ENCODE data around the gene SMOC1. TPM values are rescaled to one million over a fixed set of nuclear protein-coding genes. Genes with fewer than 3 reads are reported as not detected.

The SMOC1 gene
- total and polyA plus RNA-seq, 9 of the 15 experiments (the other 6 are each of a cell fraction or from before 2014, with no cell fraction given): 0.04 TPM; not detected in 8

DNA sequence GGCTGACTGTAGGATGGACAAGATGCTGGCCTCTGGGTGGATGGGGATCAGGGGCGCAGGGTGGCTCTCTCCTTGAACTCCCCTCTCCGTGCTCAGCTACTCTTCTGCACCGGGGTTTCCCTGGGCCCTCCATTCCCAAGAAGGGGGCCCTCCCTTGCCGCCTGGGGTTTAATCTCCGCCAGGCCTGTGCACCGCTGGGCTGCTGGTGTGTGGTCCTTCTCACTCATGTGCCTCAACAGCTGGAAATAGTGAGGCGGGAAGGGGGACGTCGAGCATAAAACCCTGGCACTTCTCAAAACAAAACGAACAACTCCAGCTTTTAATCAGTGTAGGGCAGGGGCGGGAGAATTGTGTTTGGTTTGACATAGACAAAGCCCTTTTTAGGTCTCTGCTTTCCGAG, 19.0 kb upstream of the SMOC1 start:
- no peak overlapping the region for H3K4me3 ChIP-seq
- FAIRE-seq (no peak), DNase-seq (ENCODE audit: extremely low read depth in 1 of 4, low spot score in 3 of 4) (no peak), ATAC-seq (no peak)
- no TSS peak for BruUV-seq (replicated peaks)
- H2AFZ ChIP-seq (ENCODE audit: low read depth, low read length): no peak overlapping the region
- H3K27me3 ChIP-seq (ENCODE audit: control insufficient read depth in 2 of 2, insufficient read depth in 2 of 2, low read length in 2 of 2): peaks cover 3 to 15% of the 10 kb centered on the region in 2 experiments; a peak in 4 of 5 replicates
- WGBS (ENCODE audit: insufficient coverage, low coverage, missing lambda C conversion rate): 0% methylated on average over 9 of the region's 12 CpGs
- H3K9me1 ChIP-seq (ENCODE audit: control insufficient read depth, insufficient read depth, low read length): no peaks in the 10 kb centered on the region
- no peak for TF ChIP-seq TFAM (CRISPR knock-in tag; conservative IDR thresholded peaks at IDR 0.05)
- no peak for TF ChIP-seq KLF1 (tag; IDR thresholded peaks at IDR 0.05)
- ChIA-PET POLR2A (interaction anchor here (0.6 kb wide), 1 partner anchor 166 kb away, joined by 3 read pairs; no protein-coding TSS in a partner anchor), CTCF (ENCODE audit: low intra/inter-chr PET ratio) (no interaction called here)
- no peaks in the 10 kb centered on the region for H3K36me3 ChIP-seq (ENCODE audit: control insufficient read depth, insufficient read depth, low read length)
- H3K9ac ChIP-seq (ENCODE audit: insufficient read depth in 1 of 2, low read depth in 2 of 2, low read length in 2 of 2): no peak overlapping the region
- in situ Hi-C loops (cut with MboI): no loop called here
- H3K9me3 ChIP-seq (replicated peaks; ENCODE audit: control insufficient read depth, insufficient read depth, low read depth, low read length): no peaks in the 10 kb centered on the region
- H3K79me2 ChIP-seq (ENCODE audit: control insufficient read depth, insufficient read depth, low read length): no peaks in the 10 kb centered on the region
- no peak overlapping the region for H3K27ac ChIP-seq (ENCODE audit: extremely low read depth, low read depth, low read length)
- H3K4me2 ChIP-seq (ENCODE audit: insufficient read depth, low read length): no peak overlapping the region
- H4K20me1 ChIP-seq (replicated peaks; ENCODE audit: control insufficient read depth, insufficient read depth, low read length): no peaks in the 10 kb centered on the region
- H3K4me1 ChIP-seq (replicated peaks in 1 of 2; ENCODE audit: control insufficient read depth in 2 of 2, insufficient read depth in 2 of 2, low read length in 2 of 2): no peaks in the 10 kb centered on the region
- intact Hi-C loops (cut with micrococcal nuclease): no loop called here

DNA sequence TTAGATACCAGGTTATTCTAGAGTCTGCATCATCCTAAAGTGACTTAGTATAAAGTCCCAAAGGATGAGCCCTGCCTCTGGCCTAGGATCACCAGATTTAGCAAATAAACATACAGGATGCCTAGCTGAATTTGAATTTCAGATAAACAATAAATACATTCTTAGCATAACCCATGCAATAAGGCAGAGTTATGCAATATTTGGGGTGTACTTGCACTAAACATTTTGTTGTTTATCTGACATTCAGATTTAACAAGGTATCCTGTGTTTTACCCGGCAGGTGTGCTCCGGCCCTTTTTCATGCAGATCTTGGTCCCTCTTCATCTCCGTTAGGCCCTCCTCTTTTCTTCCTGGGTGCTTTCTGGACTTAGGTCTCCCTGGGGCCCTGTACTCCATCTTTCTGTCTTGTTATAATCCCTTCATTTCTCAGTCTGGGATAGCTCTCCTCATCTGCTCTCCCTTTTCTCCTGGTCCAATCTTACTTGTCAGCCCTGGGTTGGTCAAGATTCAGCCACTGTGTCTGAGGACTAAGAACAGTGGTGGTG, 18.1 kb upstream of the SMOC1 start:
- Histone ChIP-seq H3K27ac (ENCODE audit: extremely low read depth, low read depth, low read length) (no peak overlapping the region), H3K4me2 (ENCODE audit: insufficient read depth, low read length) (no peak overlapping the region), H3K9ac (ENCODE audit: insufficient read depth in 1 of 2, low read depth in 2 of 2, low read length in 2 of 2) (no peak overlapping the region), H3K79me2 (ENCODE audit: control insufficient read depth, insufficient read depth, low read length) (no peaks in the 10 kb centered on the region), H3K36me3 (ENCODE audit: control insufficient read depth, insufficient read depth, low read length) (no peaks in the 10 kb centered on the region), H3K9me3 (replicated peaks; ENCODE audit: control insufficient read depth, insufficient read depth, low read depth, low read length) (no peaks in the 10 kb centered on the region), H2AFZ (ENCODE audit: low read depth, low read length) (no peak overlapping the region), H3K27me3 (ENCODE audit: control insufficient read depth in 2 of 2, insufficient read depth in 2 of 2, low read length in 2 of 2) (peaks cover 3 to 15% of the 10 kb centered on the region in 2 experiments; a peak in 4 of 5 replicates), H3K4me1 (replicated peaks in 1 of 2; ENCODE audit: control insufficient read depth in 2 of 2, insufficient read depth in 2 of 2, low read length in 2 of 2) (no peaks in the 10 kb centered on the region), H3K4me3 (no peak overlapping the region), H4K20me1 (replicated peaks; ENCODE audit: control insufficient read depth, insufficient read depth, low read length) (no peaks in the 10 kb centered on the region), H3K9me1 (ENCODE audit: control insufficient read depth, insufficient read depth, low read length) (no peaks in the 10 kb centered on the region)
- no peak for DNase-seq (ENCODE audit: extremely low read depth in 1 of 4, low spot score in 3 of 4)
- CTCF ChIA-PET (ENCODE audit: low intra/inter-chr PET ratio): no interaction called here
- 0% methylated on average over 3 of the region's 3 CpGs for WGBS (ENCODE audit: insufficient coverage, low coverage, missing lambda C conversion rate)
- in situ Hi-C loops (cut with MboI) (no loop called here), intact Hi-C loops (cut with micrococcal nuclease) (no loop called here)
- BruUV-seq (replicated peaks): no TSS peak
- no peak for FAIRE-seq
- POLR2A ChIA-PET: interaction anchor here (0.6 kb wide), 1 partner anchor 800 kb away, joined by 4 read pairs; no protein-coding TSS in a partner anchor
- no peak for ATAC-seq
- TF ChIP-seq MEF2D (tag; conservative IDR thresholded peaks at IDR 0.05; ENCODE audit: low read depth): no peak
- no peak for TF ChIP-seq MBD2 (IDR thresholded peaks at IDR 0.05; ENCODE audit: borderline replicate concordance, low read depth)
- no peak for TF ChIP-seq CC2D1A (IDR thresholded peaks at IDR 0.05)
- no peak for TF ChIP-seq POLR3A (IDR thresholded peaks at IDR 0.05; ENCODE audit: borderline replicate concordance, extremely low read depth, insufficient read depth, insufficient read length)
- no peak for TF ChIP-seq YY1 (IDR thresholded peaks at IDR 0.05; ENCODE audit: borderline replicate concordance in 1 of 3, control insufficient read depth in 1 of 3, extremely low read depth in 1 of 3, insufficient read depth in 3 of 3, insufficient read length in 1 of 3, insufficient replicate concordance in 2 of 3, low read depth in 1 of 3, low read length in 2 of 3)
- TF ChIP-seq CBFA2T2 (conservative IDR thresholded peaks at IDR 0.05): no peak
- no peak for TF ChIP-seq SMAD4 (CRISPR knock-in tag; conservative IDR thresholded peaks at IDR 0.05)
- TF ChIP-seq BCOR (IDR thresholded peaks at IDR 0.05): no peak
- TF ChIP-seq, protein P1, sequence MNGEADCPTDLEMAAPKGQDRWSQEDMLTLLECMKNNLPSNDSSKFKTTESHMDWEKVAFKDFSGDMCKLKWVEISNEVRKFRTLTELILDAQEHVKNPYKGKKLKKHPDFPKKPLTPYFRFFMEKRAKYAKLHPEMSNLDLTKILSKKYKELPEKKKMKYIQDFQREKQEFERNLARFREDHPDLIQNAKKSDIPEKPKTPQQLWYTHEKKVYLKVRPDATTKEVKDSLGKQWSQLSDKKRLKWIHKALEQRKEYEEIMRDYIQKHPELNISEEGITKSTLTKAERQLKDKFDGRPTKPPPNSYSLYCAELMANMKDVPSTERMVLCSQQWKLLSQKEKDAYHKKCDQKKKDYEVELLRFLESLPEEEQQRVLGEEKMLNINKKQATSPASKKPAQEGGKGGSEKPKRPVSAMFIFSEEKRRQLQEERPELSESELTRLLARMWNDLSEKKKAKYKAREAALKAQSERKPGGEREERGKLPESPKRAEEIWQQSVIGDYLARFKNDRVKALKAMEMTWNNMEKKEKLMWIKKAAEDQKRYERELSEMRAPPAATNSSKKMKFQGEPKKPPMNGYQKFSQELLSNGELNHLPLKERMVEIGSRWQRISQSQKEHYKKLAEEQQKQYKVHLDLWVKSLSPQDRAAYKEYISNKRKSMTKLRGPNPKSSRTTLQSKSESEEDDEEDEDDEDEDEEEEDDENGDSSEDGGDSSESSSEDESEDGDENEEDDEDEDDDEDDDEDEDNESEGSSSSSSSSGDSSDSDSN (IDR thresholded peaks at IDR 0.05; ENCODE audit: borderline replicate concordance in 1 of 2, low read depth in 2 of 2, low read length in 2 of 2): no peak
- TF ChIP-seq KAT7 (CRISPR knock-in tag; IDR thresholded peaks at IDR 0.05; ENCODE audit: borderline replicate concordance): no peak
- no peak for TF ChIP-seq JUND (IDR thresholded peaks at IDR 0.05; ENCODE audit: borderline replicate concordance, low read depth, low read length)
- no peak for TF ChIP-seq JUND (tag; IDR thresholded peaks at IDR 0.05; ENCODE audit: borderline replicate concordance, low read depth, low read length)
